Endothelial cell of umbilical vein (primary cell): ENCODE measurements around the gene YY1. TPM values are rescaled to one million over a fixed set of nuclear protein-coding genes. Genes with fewer than 3 reads are reported as not detected.
"Not testable (repeated sequence)": the region's sequence is repeated elsewhere in the genome, so short reads cannot be mapped to it uniquely, and the experiment has no call there.

ENCODE experiments used
- BruUV-seq: library from RNA; stranded (reverse); fragments of 400-500 nt; replicated peaks from 2 replicates; lab custom pipeline; 2021; lab: Mats Ljungman, UMichigan
- CTCF ChIA-PET: fragments of 300-600, 350-600 bp; sonication (Branson Sonifier 250); formaldehyde crosslinking; loops from one replicate; lab custom pipeline; 2021; ENCODE audit warnings: antibody characterized with exemption, inconsistent platforms; lab: Charles Lee
- POLR2A ChIA-PET: fragments of 300-600, 350-600 bp; sonication (Branson Sonifier 250); formaldehyde crosslinking; loops from one replicate; lab custom pipeline; 2021; ENCODE audit warnings: antibody characterized with exemption, inconsistent platforms; lab: Charles Lee
- DNase-seq: peaks from one replicate; pipeline ENCODE4 v3.0.0-alpha.2; 2011; ENCODE audit warnings: low read depth, low spot score
- FAIRE-seq: peaks from 2 replicates; lab custom pipeline; 2011; peaks lifted over from hg19 to GRCh38; lab: Jason Lieb, UNC
- H2AFZ ChIP-seq: 2 replicates; pipeline ENCODE4 v1.6.0; 2012; ENCODE audit warnings: low read depth, low read length, control low read depth, inconsistent platforms
- H3K27ac ChIP-seq: 2 replicates; pipeline ENCODE4 v1.5.1; 2011; ENCODE audit warnings: low read depth, mild to moderate bottlenecking, control low read depth, low read length, moderate library complexity; ENCODE audit not compliant: insufficient read depth
- H3K27me3 ChIP-seq, 2 experiments: 2 replicates each; pipeline versions ENCODE4 v1.6.0 to v1.6.1; 2011; ENCODE audit warnings: low read length in 2 of 2, mixed read lengths in 1 of 2; ENCODE audit not compliant: control insufficient read depth in 2 of 2, insufficient read depth in 2 of 2
- H3K36me3 ChIP-seq, 2 experiments: 2 replicates in 1 of 2; 3 replicates in 1 of 2; pipeline ENCODE4 v1.5.1; 2011; ENCODE audit warnings: low read length in 2 of 2, mild to moderate bottlenecking in 1 of 2, moderate library complexity in 1 of 2; ENCODE audit not compliant: control insufficient read depth in 2 of 2, insufficient read depth in 2 of 2; ENCODE audit errors: extremely low read depth in 1 of 2
- H3K4me1 ChIP-seq: 3 replicates; pipeline ENCODE4 v1.5.1; 2011; ENCODE audit warnings: mild to moderate bottlenecking, low read length; ENCODE audit not compliant: control insufficient read depth, insufficient read depth; ENCODE audit errors: extremely low read depth
- H3K4me2 ChIP-seq: 2 replicates; pipeline ENCODE4 v1.6.1; 2011; ENCODE audit warnings: low read length, control low read depth, mixed read lengths; ENCODE audit not compliant: insufficient read depth
- H3K4me3 ChIP-seq, 3 experiments: fragments of 200-600 bp in 1 of 3; sonication (generic), shearing (Covaris generic) in 1 of 3; replicated peaks in 1 of 3; 2 replicates each; pipeline ENCODE4 v1.5.1; 2011 to 2016; ENCODE audit warnings: control low read depth in 3 of 3, low read length in 3 of 3, mild to moderate bottlenecking in 2 of 3, inconsistent platforms in 1 of 3, low read depth in 1 of 3, moderate library complexity in 1 of 3; ENCODE audit not compliant: insufficient read depth in 1 of 3
- H3K79me2 ChIP-seq: 2 replicates; pipeline ENCODE4 v1.6.0; 2012; ENCODE audit warnings: low read length, inconsistent platforms; ENCODE audit not compliant: control insufficient read depth, insufficient read depth
- H3K9ac ChIP-seq: replicated peaks from 2 replicates; pipeline ENCODE3; 2011; ENCODE audit warnings: low read length, control low read depth; ENCODE audit not compliant: insufficient read depth; ENCODE audit errors: extremely low read depth
- H3K9me1 ChIP-seq: replicated peaks from 3 replicates; pipeline ENCODE4 v1.6.0; 2011; ENCODE audit warnings: mild to moderate bottlenecking, low read length; ENCODE audit not compliant: control insufficient read depth, insufficient read depth; ENCODE audit errors: extremely low read depth
- H3K9me3 ChIP-seq: replicated peaks from 2 replicates; pipeline ENCODE4 v1.5.1; 2012; ENCODE audit warnings: low read length, inconsistent platforms; ENCODE audit not compliant: control insufficient read depth, insufficient read depth
- H4K20me1 ChIP-seq: replicated peaks from 2 replicates; pipeline ENCODE3; 2011; ENCODE audit warnings: mild to moderate bottlenecking, low read length; ENCODE audit not compliant: control insufficient read depth, insufficient read depth; ENCODE audit errors: extremely low read depth
- dilution Hi-C: fragments of 300-500 bp; cut with MboI; formaldehyde crosslinking; loops from one replicate; pipeline ENCODE4 v1.15.0; 2019; ENCODE audit warnings: low sequenced_read_pairs; ENCODE audit not compliant: extremely low pct_ligation_motif_present
- intact Hi-C: fragments of 100-400 bp; cut with micrococcal nuclease; formaldehyde crosslinking; loops from one replicate; pipeline ENCODE4 v1.10.0; 2022
- polyA plus RNA-seq, 4 experiments: library from polyadenylated mRNA; depleted of rRNA in 3 of 4; stranded (reverse) in 3 of 4; unstranded in 1 of 4; fragments of >200 nt; gene quantifications; 2 replicates each; pipeline versions ENCODE4 v1.2.1 to v1.2.3, GENCODE V29; 2011 to 2012; ENCODE audit warnings: missing spikeins in 1 of 4
- total RNA-seq: library from RNA; stranded (reverse); gene quantifications from 2 replicates; pipeline ENCODE4 v1.2.3, GENCODE V29; 2021

Gene YY1
- total and polyA plus RNA-seq, 2 donors (not counting 3 experiments of a cell fraction or from before 2014, with no cell fraction given), result 23.5 to 78.6 TPM

DNA sequence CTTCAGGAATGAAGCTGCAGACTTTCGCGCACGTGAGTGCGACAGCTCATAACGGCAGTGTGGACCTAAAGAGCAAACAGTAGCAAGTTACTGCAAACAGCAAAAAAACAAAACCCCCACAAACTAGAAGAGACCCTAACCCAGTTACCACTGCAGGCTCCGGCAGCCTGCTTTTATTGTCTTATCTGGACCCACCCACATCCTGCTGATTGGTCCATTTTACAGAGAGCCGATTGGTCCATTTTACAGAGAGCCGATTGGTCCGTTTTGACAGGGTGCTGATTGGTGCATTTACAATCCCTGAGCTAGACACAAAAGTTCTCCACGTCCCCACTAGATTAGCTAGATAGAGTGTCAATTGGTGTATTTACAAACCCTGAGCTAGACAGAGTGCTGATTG is 31.4 kb upstream of the YY1 start:
- CTCF ChIA-PET, result interaction anchor here (1.3 kb wide), 1 partner anchor 51 kb away, joined by 3 read pairs; no protein-coding TSS in a partner anchor
- H4K20me1 ChIP-seq, H3K27ac ChIP-seq, dilution Hi-C loops, H3K9me1 ChIP-seq, H3K79me2 ChIP-seq, H3K27me3 ChIP-seq, FAIRE-seq, POLR2A ChIA-PET, BruUV-seq, DNase-seq, H3K4me2 ChIP-seq, H3K4me3 ChIP-seq, intact Hi-C loops, H2AFZ ChIP-seq, H3K9ac ChIP-seq, H3K9me3 ChIP-seq, H3K4me1 ChIP-seq, H3K36me3 ChIP-seq: not testable (repeated sequence)

DNA sequence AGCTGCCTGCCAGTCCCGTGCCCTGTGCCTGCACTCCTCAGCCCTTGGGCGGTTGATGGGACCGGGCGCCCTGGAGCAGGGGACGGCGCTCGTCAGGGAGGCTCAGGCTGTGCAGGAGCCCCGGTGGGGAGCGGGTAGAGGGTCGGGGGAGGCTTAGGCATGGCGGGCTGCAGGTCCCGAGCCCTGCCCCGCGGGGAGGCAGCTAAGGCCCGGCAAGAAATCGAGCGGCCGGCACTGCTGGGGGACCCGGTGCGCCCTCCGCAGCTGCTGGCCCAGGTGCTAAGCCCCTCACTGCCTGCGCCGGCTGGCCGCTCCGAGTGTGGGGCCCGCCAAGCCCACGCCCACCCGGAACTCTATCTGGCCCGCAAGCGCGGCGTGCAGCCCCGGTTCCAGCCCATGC is 30.8 kb upstream of the YY1 start:
- H3K27me3 ChIP-seq, POLR2A ChIA-PET, H3K36me3 ChIP-seq, BruUV-seq, H3K9ac ChIP-seq, H3K9me3 ChIP-seq, H3K4me1 ChIP-seq, H3K9me1 ChIP-seq, H3K4me2 ChIP-seq, H3K4me3 ChIP-seq, intact Hi-C loops, H4K20me1 ChIP-seq, FAIRE-seq, H3K27ac ChIP-seq, H2AFZ ChIP-seq, dilution Hi-C loops, DNase-seq, H3K79me2 ChIP-seq: not testable (repeated sequence)
- CTCF ChIA-PET, result interaction anchor here (1.3 kb wide), 1 partner anchor 52 kb away, joined by 3 read pairs; no protein-coding TSS in a partner anchor
